Skeletal muscle tissue (tissue), 4 donors: Measurements from ENCODE around the gene ACP7. TPM values are rescaled to one million over a fixed set of nuclear protein-coding genes. Genes with fewer than 3 reads are reported as not detected.
"Not testable (repeated sequence)": the region's sequence is repeated elsewhere in the genome, so short reads cannot be mapped to it uniquely, and the experiment has no call there.

Experiments used
- H3K27ac ChIP-seq: one replicate; pipeline ENCODE4 v1.7.0; 2013; ENCODE audit warnings: mild to moderate bottlenecking, low read depth, low read length, inconsistent platforms
- H3K27me3 ChIP-seq, 3 donors: one replicate each; pipeline ENCODE4 v1.7.0; 2013; ENCODE audit warnings: low read length in 3 of 3; ENCODE audit not compliant: control insufficient read depth in 3 of 3, insufficient read depth in 3 of 3
- H3K36me3 ChIP-seq, 3 donors: one replicate each; pipeline ENCODE4 v1.7.0; 2013; ENCODE audit warnings: low read length in 3 of 3; ENCODE audit not compliant: control insufficient read depth in 3 of 3, insufficient read depth in 3 of 3
- H3K4me1 ChIP-seq, 3 donors: one replicate each; pipeline ENCODE4 v1.7.0; 2013; ENCODE audit warnings: low read length in 3 of 3, mild to moderate bottlenecking in 3 of 3; ENCODE audit not compliant: control insufficient read depth in 3 of 3, insufficient read depth in 3 of 3
- H3K4me3 ChIP-seq, 3 donors: one replicate each; pipeline ENCODE4 v1.7.0; 2013; ENCODE audit warnings: low read length in 3 of 3
- H3K9ac ChIP-seq, 3 donors: one replicate each; pipeline ENCODE4 v1.7.0; 2013; ENCODE audit warnings: low read length in 3 of 3, mild to moderate bottlenecking in 3 of 3, moderate library complexity in 2 of 3, low read depth in 1 of 3
- H3K9me3 ChIP-seq, 3 donors: one replicate each; pipeline ENCODE4 v1.7.0; 2013; ENCODE audit warnings: low read length in 3 of 3; ENCODE audit not compliant: control insufficient read depth in 3 of 3
- total RNA-seq: library from RNA; depleted of rRNA; stranded (reverse); fragments of >200 nt; gene quantifications from one replicate; pipeline ENCODE4 v1.2.3, GENCODE V29; 2014
- donor health status: Osteomylitis.

Gene ACP7
- total RNA-seq, 1 donor from 2014 or later = not detected

DNA sequence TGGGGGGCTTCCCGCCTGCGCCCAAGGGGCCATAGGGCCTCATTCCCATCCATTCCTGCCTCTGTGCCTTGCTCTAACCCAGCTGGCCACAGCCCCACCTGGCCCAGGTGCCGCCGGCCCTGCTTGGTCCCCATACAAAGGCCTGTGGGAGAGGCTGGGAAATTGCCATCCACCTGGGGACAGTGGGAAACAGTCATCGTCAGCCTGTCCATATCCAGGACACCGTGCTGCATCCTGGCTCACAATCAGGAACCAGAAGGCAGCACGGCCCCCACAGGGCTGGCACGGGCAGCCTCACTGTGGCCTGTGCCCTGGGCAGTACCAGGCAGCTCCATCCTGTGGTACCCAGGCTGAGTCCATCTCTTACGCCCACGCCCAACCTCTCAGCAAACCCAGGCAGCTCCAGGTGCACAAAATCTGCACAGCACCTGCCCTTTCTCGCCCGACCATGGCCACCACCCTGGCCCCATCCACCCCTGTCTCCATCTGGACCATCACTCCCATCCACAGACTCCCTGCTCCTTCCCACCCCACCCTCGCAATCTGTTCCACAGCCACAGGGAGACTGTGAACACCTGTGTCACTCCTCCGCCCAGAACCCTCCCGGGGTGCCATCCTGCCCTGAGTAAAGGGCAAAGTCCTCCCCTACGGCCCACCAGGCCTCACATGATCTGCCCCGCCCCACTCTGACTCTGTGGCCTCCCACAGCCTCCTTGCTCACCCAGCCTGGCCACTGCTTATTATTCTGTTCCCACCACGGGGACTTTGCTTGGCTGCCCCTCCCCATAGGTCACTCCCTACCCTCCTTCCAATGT is 30.7 kb upstream of the ACP7 start:
- H3K27me3 ChIP-seq = peaks cover 0 to 4% (median 0%) of the 10 kb centered on the region in 3 donors
- H3K36me3 ChIP-seq = no peaks in the 10 kb centered on the region
- no peak overlapping the region for H3K9ac ChIP-seq
- H3K4me1 ChIP-seq = no peaks in the 10 kb centered on the region
- H3K27ac ChIP-seq = no peak overlapping the region
- peaks cover 0 to 3% (median 3%) of the 10 kb centered on the region in 3 donors for H3K9me3 ChIP-seq
- H3K4me3 ChIP-seq = no peak overlapping the region

DNA sequence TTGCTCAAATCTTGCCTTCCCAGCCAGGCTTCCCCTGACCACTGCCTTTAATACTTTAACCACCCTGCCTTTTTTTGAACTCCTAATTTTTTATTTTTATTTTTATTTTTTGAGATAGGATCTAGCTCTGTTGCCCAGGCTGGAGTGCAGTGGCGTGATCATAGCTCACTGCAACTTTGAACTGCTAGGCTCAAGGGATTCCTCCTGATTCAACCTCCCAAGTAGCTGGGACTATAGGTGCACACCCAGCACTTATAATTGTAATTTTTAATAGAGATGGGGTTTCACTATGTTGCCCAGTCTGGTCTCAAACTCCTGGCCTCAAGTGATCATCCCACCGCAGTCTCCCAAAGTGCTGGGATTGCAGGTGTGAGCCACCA is 30.1 kb upstream of the ACP7 start:
- Histone ChIP-seq H3K9ac (no peak overlapping the region), H3K27ac (no peak overlapping the region), H3K36me3 (no peaks in the 10 kb centered on the region), H3K27me3 (peaks cover 0 to 4% (median 0%) of the 10 kb centered on the region in 3 donors), H3K4me3 (no peak overlapping the region), H3K9me3 (peaks cover 0 to 3% (median 3%) of the 10 kb centered on the region in 3 donors), H3K4me1 (no peaks in the 10 kb centered on the region)

DNA sequence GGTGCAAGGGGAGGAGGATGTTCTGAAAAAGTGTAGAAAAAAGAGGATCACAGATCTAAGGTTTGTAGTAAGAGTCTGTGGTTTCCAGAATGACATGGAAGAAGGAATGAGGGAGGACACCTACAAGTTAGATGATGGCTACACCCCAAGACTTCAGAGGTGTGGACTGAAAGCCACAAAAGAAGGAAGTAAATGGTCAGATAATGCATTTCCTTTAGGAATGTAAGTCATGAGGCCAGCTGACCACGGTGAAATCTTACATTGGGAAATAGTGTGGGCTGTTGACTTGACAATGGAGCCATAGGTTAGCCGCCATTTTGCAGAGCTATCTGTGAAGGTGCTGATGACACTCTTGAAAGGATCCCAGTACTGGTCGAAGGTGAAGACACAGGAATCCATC is 26.6 kb upstream of the ACP7 start:
- Histone ChIP-seq H3K4me1 (no peaks in the 10 kb centered on the region), H3K9ac (no peak overlapping the region), H3K9me3 (peaks cover 0 to 3% (median 3%) of the 10 kb centered on the region in 3 donors), H3K36me3 (no peaks in the 10 kb centered on the region), H3K27me3 (peaks cover 0 to 4% (median 3%) of the 10 kb centered on the region in 3 donors), H3K27ac (no peak overlapping the region), H3K4me3 (no peak overlapping the region)

DNA sequence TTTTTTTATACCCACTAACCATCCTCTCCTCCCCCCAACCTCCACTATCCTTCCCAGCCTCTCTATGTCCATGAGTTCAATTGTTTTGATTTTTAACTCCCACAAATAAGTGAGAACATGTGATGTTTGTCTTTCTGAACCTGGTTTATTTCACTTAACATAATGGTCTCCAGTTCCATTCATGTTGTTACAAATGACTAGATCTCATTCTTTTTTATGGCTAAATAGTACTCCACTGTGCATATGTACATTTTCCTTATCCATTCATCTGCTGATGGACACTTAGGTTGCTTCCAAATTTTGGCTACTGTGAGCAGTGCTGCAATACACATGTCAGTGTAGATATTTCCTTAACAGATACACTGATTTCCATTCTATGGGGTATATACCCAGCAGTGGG is 24.9 kb upstream of the ACP7 start:
- no peaks in the 10 kb centered on the region for H3K36me3 ChIP-seq
- H3K9me3 ChIP-seq = peaks cover 0 to 3% (median 3%) of the 10 kb centered on the region in 3 donors
- no peak overlapping the region for H3K4me3 ChIP-seq
- no peaks in the 10 kb centered on the region for H3K4me1 ChIP-seq
- H3K27ac ChIP-seq = no peak overlapping the region
- no peak overlapping the region for H3K9ac ChIP-seq
- peaks cover 0 to 4% (median 3%) of the 10 kb centered on the region in 3 donors for H3K27me3 ChIP-seq

DNA sequence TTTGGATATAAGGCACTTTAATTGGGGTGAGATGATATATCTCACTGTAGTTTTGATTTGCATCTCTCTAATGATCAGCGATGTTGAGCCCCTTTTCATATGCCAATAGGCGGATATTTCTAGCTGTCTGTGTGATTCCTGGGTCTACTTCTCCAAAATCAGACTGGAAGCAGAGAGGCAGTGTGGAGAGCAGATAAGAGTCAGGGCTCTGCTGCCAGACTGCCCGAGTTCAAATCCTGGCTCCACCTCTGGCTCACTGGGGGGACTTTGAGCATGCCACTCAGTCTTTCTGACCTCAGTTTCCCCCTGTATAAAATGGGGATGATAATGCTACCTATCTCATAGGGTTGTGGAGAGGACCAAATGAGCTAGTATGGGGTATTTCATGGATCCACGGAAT is 24.0 kb upstream of the ACP7 start:
- H3K27me3 ChIP-seq = peaks cover 0 to 4% (median 3%) of the 10 kb centered on the region in 3 donors
- H3K9ac ChIP-seq = no peak overlapping the region
- H3K4me3 ChIP-seq = no peak overlapping the region
- H3K4me1 ChIP-seq = no peaks in the 10 kb centered on the region
- H3K36me3 ChIP-seq = no peaks in the 10 kb centered on the region
- no peaks in the 10 kb centered on the region for H3K9me3 ChIP-seq
- no peak overlapping the region for H3K27ac ChIP-seq

DNA sequence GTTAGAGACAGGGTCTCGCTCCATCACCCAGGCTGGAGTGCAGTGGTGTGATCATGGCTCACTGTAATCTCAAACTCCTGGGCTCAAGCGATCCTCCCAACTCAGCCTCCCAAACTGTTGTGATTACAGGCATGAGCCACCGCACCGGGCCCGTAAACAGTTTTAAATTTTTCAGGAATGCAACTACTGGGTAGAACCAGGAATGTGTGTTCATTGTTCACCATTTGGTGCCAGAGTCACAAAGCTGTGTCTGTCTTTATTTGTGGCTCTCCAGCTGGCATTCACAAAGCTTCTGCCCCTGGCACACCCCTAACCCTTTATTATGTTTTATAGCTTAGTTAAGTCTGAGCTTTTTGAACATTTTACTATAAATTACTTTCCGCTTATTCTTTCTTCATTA is 19.8 kb upstream of the ACP7 start:
- no peak overlapping the region for H3K4me3 ChIP-seq
- no peaks in the 10 kb centered on the region for H3K9me3 ChIP-seq
- H3K27me3 ChIP-seq = peaks cover 0 to 3% (median 0%) of the 10 kb centered on the region in 3 donors
- H3K9ac ChIP-seq = no peak overlapping the region
- H3K27ac ChIP-seq = no peak overlapping the region
- H3K4me1 ChIP-seq = no peaks in the 10 kb centered on the region
- H3K36me3 ChIP-seq = no peaks in the 10 kb centered on the region

- no peak overlapping the region for H3K27ac ChIP-seq
- H3K4me1 ChIP-seq = no peaks in the 10 kb centered on the region
- no peak overlapping the region for H3K4me3 ChIP-seq
- H3K27me3 ChIP-seq = peaks cover 0 to 10% (median 8%) of the 10 kb centered on the region in 3 donors
- H3K9ac ChIP-seq = no peak overlapping the region
- no peaks in the 10 kb centered on the region for H3K9me3 ChIP-seq
- no peaks in the 10 kb centered on the region for H3K36me3 ChIP-seq
Observed at GRCh38 chr19:39065928-39066327, 18.2 kb upstream of the ACP7 start.

DNA sequence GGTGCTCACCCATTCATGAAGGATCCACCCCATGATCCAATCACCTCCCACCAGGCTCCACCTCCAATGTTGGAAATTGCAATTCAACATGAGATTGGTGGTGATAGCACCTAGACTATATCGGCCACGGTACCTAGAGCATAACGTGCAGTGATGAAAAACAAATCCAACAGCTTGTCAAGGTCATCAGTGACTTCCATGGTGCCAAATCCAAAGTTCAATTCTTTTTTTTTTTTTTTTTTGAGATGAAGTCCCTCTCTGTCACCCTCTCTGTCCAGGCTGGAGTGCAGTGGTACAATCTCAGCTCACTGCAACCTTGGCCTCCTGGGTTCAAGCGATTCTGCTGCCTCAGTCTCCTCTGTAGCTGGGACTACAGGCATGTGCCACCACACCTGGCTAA is 17.1 kb upstream of the ACP7 start:
- H3K9ac ChIP-seq = no peak overlapping the region
- H3K4me1 ChIP-seq = no peaks in the 10 kb centered on the region
- no peak overlapping the region for H3K4me3 ChIP-seq
- no peak overlapping the region for H3K27ac ChIP-seq
- H3K36me3 ChIP-seq = no peaks in the 10 kb centered on the region
- H3K27me3 ChIP-seq = peaks cover 0 to 10% (median 10%) of the 10 kb centered on the region in 3 donors
- no peaks in the 10 kb centered on the region for H3K9me3 ChIP-seq

- H3K9me3 ChIP-seq, H3K36me3 ChIP-seq, H3K27me3 ChIP-seq, H3K9ac ChIP-seq, H3K27ac ChIP-seq, H3K4me1 ChIP-seq, H3K4me3 ChIP-seq: not testable (repeated sequence)
Observed at GRCh38 chr19:39068259-39068658, 15.9 kb upstream of the ACP7 start.

DNA sequence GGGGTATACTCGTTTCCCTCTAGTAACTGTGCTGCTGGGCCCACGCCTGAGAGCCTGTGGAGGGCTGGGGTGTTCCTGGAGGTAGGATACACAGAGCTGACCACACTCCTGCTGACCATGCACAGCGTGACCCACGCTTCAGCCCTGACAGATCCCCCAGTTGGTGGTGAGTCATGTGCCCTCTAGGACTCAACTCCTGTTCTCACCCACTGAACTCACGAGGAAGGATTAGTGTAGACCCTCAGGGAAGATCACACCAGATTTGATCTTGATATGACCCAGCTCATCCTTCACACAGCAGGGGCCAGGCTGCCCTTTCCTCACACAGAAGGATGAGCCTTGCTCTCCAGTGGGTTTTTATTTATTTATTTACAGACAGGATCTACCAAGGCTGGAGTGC is 13.3 kb upstream of the ACP7 start:
- peaks cover 0 to 10% (median 10%) of the 10 kb centered on the region in 3 donors for H3K27me3 ChIP-seq
- H3K4me1 ChIP-seq = no peaks in the 10 kb centered on the region
- no peaks in the 10 kb centered on the region for H3K9me3 ChIP-seq
- no peak overlapping the region for H3K9ac ChIP-seq
- H3K27ac ChIP-seq = no peak overlapping the region
- H3K4me3 ChIP-seq = no peak overlapping the region
- no peaks in the 10 kb centered on the region for H3K36me3 ChIP-seq
